GM18861 (cell line): ENCODE results near the gene LRRC61.
A peak's percentile ranks its signal among the peaks of the same experiment; 100 is the strongest.
"Not testable (repeated sequence)": the region's sequence is repeated elsewhere in the genome, so short reads cannot be mapped to it uniquely, and the experiment has no call there.

Source experiments
- ATAC-seq: cut with Tn5 transposase; IDR thresholded peaks from one replicate; pipeline ENCODE4 v1.9.1; 2021; ENCODE audit not compliant: unreplicated experiment

LRRC61 gene

GRCh38 chr7:150322833-150323681 is at the start of gene LRRC61, which contains the start of gene ACTR3C:
Gene LRRC61, plus strand, starts transcription at chr7:150323355. Its CDS starts 13,507 bp downstream, at chr7:150336862.
Gene ACTR3C, minus strand, starts transcription at chr7:150323545. Its CDS starts 28,249 bp downstream, at chr7:150295296.
- ATAC-seq, result peak; percentile 46

GRCh38 chr7:150276132-150276695 is 46.9 kb upstream of the LRRC61 start:
- not testable (repeated sequence) for ATAC-seq

GRCh38 chr7:150278383-150278782 is 44.8 kb upstream of the LRRC61 start:
- ATAC-seq, result not testable (repeated sequence)

- not testable (repeated sequence) for ATAC-seq
Measured at GRCh38 chr7:150281681-150282403, 41.3 kb upstream of the LRRC61 start.

- not testable (repeated sequence) for ATAC-seq
Measured at GRCh38 chr7:150283111-150283510, 40.0 kb upstream of the LRRC61 start.

GRCh38 chr7:150283608-150284007 is 39.5 kb upstream of the LRRC61 start:
- ATAC-seq, result not testable (repeated sequence)

GRCh38 chr7:150285849-150286754 is 37.1 kb upstream of the LRRC61 start:
- not testable (repeated sequence) for ATAC-seq

- ATAC-seq, result not testable (repeated sequence)
Measured at GRCh38 chr7:150287815-150288214, 35.3 kb upstream of the LRRC61 start.

- ATAC-seq, result not testable (repeated sequence)
Measured at GRCh38 chr7:150288816-150289215, 34.3 kb upstream of the LRRC61 start.

GRCh38 chr7:150290317-150290716 is 32.8 kb upstream of the LRRC61 start:
- ATAC-seq, result not testable (repeated sequence)

GRCh38 chr7:150295027-150295426 is 28.1 kb upstream of the LRRC61 start:
- ATAC-seq, result not testable (repeated sequence)

GRCh38 chr7:150295614-150296013 is 27.5 kb upstream of the LRRC61 start:
- ATAC-seq, result not testable (repeated sequence)

GRCh38 chr7:150296802-150297201 is 26.4 kb upstream of the LRRC61 start:
- not testable (repeated sequence) for ATAC-seq

GRCh38 chr7:150297978-150298377 is 25.2 kb upstream of the LRRC61 start:
- not testable (repeated sequence) for ATAC-seq

- not testable (repeated sequence) for ATAC-seq
Measured at GRCh38 chr7:150302908-150303310, 20.2 kb upstream of the LRRC61 start.

GRCh38 chr7:150304499-150305258 is 18.5 kb upstream of the LRRC61 start:
- ATAC-seq, result not testable (repeated sequence)

GRCh38 chr7:150305259-150305902 is 17.8 kb upstream of the LRRC61 start:
- not testable (repeated sequence) for ATAC-seq

GRCh38 chr7:150305903-150306284 is 17.3 kb upstream of the LRRC61 start:
- ATAC-seq, result not testable (repeated sequence)

- not testable (repeated sequence) for ATAC-seq
Measured at GRCh38 chr7:150306377-150306776, 16.8 kb upstream of the LRRC61 start.
